ENCODE results near the gene PTAFR.

The PTAFR gene

GRCh38 chr1:28176492-28177470, at the start of gene PTAFR:
TSS of gene PTAFR (minus strand) at chr1:28176690. CDS start at chr1:28151021, 25,669 bp downstream.
- DNase-seq: no peak

GRCh38 chr1:28213315-28213714, 36.8 kb upstream of the PTAFR start:
- no peak for DNase-seq

- DNase-seq: no peak
Observed at GRCh38 chr1:28209700-28210099, 33.2 kb upstream of the PTAFR start.

- DNase-seq: peak; percentile 39
Observed at GRCh38 chr1:28208818-28209441, 32.4 kb upstream of the PTAFR start.

- DNase-seq: no peak
Observed at GRCh38 chr1:28205243-28205642, 28.8 kb upstream of the PTAFR start.

- no peak for DNase-seq
Observed at GRCh38 chr1:28200234-28200873, 23.9 kb upstream of the PTAFR start.

- DNase-seq: peak; percentile 87
Observed at GRCh38 chr1:28199328-28200233, 23.1 kb upstream of the PTAFR start.

- no peak for DNase-seq
Observed at GRCh38 chr1:28197682-28198415, 21.4 kb upstream of the PTAFR start.

- no peak for DNase-seq
Observed at GRCh38 chr1:28196330-28196729, 19.8 kb upstream of the PTAFR start.

- DNase-seq: no peak
Observed at GRCh38 chr1:28195780-28196179, 19.3 kb upstream of the PTAFR start.

- peak; percentile 57 for DNase-seq
Observed at GRCh38 chr1:28194326-28195035, 18.0 kb upstream of the PTAFR start.

GRCh38 chr1:28193701-28194161, 17.2 kb upstream of the PTAFR start:
- DNase-seq: peak; percentile 49

- DNase-seq: no peak
Observed at GRCh38 chr1:28190996-28191645, 14.6 kb upstream of the PTAFR start.

GRCh38 chr1:28190337-28190979, 14.0 kb upstream of the PTAFR start:
- no peak for DNase-seq

GRCh38 chr1:28185071-28185470, 8.6 kb upstream of the PTAFR start:
- no peak for DNase-seq

GRCh38 chr1:28180306-28181305, 4.1 kb upstream of the PTAFR start:
- no peak for DNase-seq

- no peak for DNase-seq
Observed at GRCh38 chr1:28178690-28179485, 2.4 kb upstream of the PTAFR start.

Measured in NK-92 treated with Interleukin-12 subunit alpha and Interleukin-12 subunit beta, amount 100 ng/mL, for 24 hours (cell line).